Caki2 (cell line): ENCODE data around the gene PDE4DIP. TPM values are rescaled to one million over a fixed set of nuclear protein-coding genes. Genes with fewer than 3 reads are reported as not detected.
"Not testable (repeated sequence)": the region's sequence is repeated elsewhere in the genome, so short reads cannot be mapped to it uniquely, and the experiment has no call there.

Experiments
- DNase-seq: peaks from one replicate; pipeline ENCODE4 v3.0.0-alpha.2; 2015; ENCODE audit warnings: low read depth
- in situ Hi-C: cut with HindIII; loops from 2 replicates; pipeline ENCODE4 v1.10.0; 2016; ENCODE audit warnings: low sequenced_read_pairs, low pct_unique_long_range_greater_than_20kb, mixed read lengths
- total RNA-seq: library from RNA; depleted of rRNA; stranded (reverse); fragments of >200 nt; shearing (Covaris generic); gene quantifications from 2 replicates; pipeline ENCODE4 v1.2.3, GENCODE V29; 2014; ENCODE audit warnings: low replicate concordance; rRNA removed

PDE4DIP gene
- total RNA-seq = 15.0 and 27.0 TPM in 2 replicates

DNA sequence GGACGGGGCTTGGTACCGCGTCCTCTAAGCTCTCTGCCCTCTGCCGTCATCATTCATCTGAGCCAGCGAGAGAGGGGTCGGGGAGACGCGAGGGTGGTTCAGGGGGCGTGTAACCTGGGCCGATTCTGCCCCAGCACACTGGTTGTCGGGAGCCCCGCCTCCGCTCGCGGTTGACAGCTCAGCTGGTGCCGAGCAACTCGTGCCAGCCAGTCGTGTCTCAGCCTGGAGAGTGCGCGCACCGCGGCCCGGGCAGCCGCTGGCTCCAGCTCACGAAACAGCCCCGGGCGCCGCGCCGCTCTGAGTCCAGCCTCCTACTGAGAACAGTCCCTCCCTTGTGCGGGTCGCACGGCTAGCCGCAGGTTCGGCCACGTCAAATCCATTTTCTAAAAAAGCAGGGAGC lies at the start of gene PDE4DIP:
Gene PDE4DIP (plus strand): TSS at position 209 of the 400 bp plus-strand sequence. CDS start 347 bp downstream, outside the sequence.
- DNase-seq, in situ Hi-C loops: not testable (repeated sequence)

GRCh38 chr1:148808268-148808928 lies 35.8 kb upstream of the PDE4DIP start:
- DNase-seq, in situ Hi-C loops: not testable (repeated sequence)

- DNase-seq, in situ Hi-C loops: not testable (repeated sequence)
Observed at GRCh38 chr1:148808929-148809283, 35.3 kb upstream of the PDE4DIP start.

DNA sequence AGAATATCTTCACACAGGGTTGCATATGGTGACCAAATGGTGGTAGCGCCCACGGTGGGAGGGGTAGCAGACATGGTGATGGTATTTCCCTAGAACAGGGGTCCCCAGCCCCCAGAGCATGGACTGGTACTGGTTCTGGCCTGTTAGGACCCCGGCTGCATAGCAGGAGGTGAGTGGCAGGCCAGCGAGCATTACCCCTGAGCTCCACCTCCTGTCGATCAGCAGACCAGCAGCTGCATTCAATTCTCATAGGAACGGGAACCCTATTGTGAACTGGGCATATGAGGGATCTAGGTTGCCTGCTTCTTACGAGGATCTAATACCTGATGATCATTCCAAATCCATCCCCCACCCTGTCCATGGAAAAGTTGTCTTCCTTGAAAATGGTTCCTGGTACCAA lies 22.0 kb upstream of the PDE4DIP start:
- DNase-seq, in situ Hi-C loops: not testable (repeated sequence)

DNA sequence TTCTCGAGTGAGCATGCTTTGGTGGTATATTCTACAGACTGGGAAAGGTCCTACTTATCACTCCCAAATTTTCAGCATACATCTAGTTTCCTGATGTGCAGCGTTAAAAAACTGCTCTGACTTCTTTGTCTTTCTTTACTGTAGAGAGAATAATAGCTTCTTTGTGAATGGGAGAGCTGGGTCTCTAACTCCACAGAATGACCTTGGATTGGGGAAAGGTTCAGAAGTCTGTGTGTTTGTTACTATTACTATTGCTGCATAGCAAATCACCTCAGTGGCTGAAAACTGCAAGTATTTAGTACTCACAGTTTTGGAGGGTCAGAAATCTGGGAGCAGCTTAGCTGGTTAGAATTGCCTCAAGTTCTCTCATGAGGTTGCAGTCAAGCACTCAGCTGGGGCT lies 20.4 kb upstream of the PDE4DIP start:
- DNase-seq, in situ Hi-C loops: not testable (repeated sequence)

DNA sequence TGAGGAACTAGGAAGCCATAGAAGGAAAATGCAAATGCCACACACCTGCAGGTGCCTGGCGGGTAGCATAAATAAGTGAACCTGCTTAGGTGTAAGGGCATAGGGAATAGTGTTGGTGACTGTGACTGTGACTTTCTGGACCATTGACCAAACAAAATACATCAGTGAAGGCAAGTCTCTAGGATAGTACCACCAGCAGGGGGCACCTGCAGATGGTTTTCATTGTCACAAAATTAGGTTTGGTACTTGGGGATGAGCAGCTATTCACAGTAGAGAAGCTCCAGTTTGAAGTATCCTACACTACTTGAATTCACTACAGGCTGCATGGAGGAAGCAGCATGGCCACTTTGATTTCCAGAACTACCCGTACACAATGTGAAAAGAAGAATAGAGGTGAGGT lies 19.2 kb upstream of the PDE4DIP start:
- DNase-seq, in situ Hi-C loops: not testable (repeated sequence)

DNA sequence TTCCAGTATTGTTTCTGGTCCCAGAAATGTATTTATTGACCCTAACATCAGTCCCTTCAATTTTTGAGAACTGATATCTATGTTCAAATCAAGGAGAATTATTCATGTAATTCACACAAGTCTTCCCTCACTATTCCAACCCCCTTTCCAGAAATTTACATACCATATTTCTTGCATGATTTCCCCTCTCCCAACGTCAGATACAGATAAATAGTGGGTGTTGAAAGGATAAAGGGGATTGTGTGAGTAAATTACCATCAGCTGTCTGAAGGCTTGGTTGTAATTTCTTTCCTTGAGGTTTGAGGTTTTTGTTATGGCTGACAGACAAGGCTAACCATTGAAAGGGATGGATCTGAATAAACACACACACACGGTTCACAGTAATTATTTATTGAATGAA lies 15.7 kb upstream of the PDE4DIP start:
- in situ Hi-C loops, DNase-seq: not testable (repeated sequence)

- in situ Hi-C loops, DNase-seq: not testable (repeated sequence)
Observed at GRCh38 chr1:148828962-148829361, 15.3 kb upstream of the PDE4DIP start.

GRCh38 chr1:148829365-148829764 lies 14.9 kb upstream of the PDE4DIP start:
- in situ Hi-C loops, DNase-seq: not testable (repeated sequence)

DNA sequence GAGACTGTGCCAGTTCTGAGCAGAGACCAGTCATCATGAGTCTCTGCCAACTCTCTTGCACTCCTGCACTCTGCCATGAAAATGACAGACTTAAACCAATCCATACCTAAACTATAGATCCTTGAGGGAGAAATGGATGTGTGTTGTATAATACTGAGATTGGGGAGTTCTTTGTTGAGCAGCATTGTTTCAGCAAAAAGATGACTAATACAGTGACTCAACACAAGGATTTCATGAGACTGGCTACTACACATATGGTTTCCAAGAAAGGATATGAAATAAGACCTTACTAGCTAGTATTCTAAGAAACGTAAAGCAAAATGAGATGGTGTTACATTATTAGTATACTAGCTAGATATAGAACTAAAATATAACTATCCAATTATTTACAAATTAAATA lies 3.0 kb upstream of the PDE4DIP start:
- DNase-seq, in situ Hi-C loops: not testable (repeated sequence)

GRCh38 chr1:148844651-148845050 lies 423 bp downstream of the PDE4DIP start:
- DNase-seq, in situ Hi-C loops: not testable (repeated sequence)

- DNase-seq, in situ Hi-C loops: not testable (repeated sequence)
Observed at GRCh38 chr1:148845068-148845467, 840 bp downstream of the PDE4DIP start.

- DNase-seq, in situ Hi-C loops: not testable (repeated sequence)
Observed at GRCh38 chr1:148850347-148850746, 6.1 kb downstream of the PDE4DIP start.

DNA sequence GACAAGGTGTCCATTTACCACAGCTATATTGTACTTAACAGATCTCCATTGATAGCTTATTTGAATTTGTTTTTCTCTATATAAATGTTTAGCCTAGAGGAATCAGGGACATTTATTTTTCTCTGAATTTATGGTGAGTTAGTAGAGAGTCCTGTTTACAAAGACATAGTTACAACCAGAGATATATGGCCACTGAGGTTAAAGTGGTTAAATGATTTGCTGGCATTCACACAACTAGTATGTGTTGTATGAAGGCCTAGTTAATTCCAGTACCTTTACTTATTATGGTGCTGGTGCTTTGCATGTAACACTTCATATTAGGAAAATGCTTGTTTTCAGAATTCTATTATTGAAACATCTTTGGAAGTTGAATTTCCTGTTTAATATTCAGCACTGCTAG lies 6.6 kb downstream of the PDE4DIP start:
- DNase-seq = not testable (repeated sequence)

GRCh38 chr1:148851684-148852083 lies 7.5 kb downstream of the PDE4DIP start:
- DNase-seq, in situ Hi-C loops: not testable (repeated sequence)

More for the DNA sequence above, 6.6 kb downstream of the PDE4DIP start:
- in situ Hi-C loops = not testable (repeated sequence)

GRCh38 chr1:148853363-148853762 lies 9.1 kb downstream of the PDE4DIP start:
- DNase-seq, in situ Hi-C loops: not testable (repeated sequence)

DNA sequence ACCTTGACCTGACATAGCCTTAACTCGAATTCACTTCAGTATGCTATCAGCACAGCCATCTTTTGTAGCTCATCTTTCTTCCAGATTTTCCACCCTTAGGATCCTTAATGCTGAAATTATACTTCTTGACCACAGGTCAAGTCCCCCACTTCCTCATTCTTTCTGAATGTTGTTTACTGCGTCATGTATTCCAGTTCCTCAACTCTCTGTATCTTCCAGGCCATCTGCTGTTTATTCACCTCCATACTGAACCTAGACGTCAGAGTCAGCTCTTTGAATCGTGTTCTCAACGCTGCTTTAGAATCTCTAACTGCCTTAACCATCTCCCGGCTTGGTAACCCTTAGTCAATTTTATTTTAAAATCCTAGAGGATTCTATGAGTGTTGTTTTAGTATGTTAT lies 9.8 kb downstream of the PDE4DIP start:
- DNase-seq, in situ Hi-C loops: not testable (repeated sequence)

GRCh38 chr1:148855367-148855766 lies 11.1 kb downstream of the PDE4DIP start:
- in situ Hi-C loops, DNase-seq: not testable (repeated sequence)

DNA sequence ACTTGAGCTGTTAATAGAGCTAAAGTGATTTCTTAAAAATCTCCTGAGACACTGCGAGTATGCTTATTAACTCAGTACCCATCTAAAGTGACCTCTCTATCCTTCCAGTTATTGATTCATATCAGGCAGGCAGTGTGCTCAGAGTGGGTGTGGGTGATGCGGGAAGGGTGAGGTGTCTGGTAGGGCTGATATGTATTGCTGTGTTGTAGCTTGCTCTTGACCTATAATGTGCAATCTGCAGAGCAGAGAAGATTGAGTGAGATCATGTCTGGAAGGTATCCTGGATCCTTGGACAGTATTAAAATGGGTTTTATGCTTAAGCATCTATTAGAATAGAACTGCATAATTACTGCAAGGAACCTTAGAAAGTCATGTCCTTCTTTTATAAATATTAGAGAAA lies 15.8 kb downstream of the PDE4DIP start:
- DNase-seq, in situ Hi-C loops: not testable (repeated sequence)
